Measurements from ENCODE around the gene VAV2. TPM values are rescaled to one million over a fixed set of nuclear protein-coding genes. Genes with fewer than 3 reads are reported as not detected.

Gene VAV2
- total RNA-seq, 1 experiment from 2014 or later, result 24.7 TPM

DNA sequence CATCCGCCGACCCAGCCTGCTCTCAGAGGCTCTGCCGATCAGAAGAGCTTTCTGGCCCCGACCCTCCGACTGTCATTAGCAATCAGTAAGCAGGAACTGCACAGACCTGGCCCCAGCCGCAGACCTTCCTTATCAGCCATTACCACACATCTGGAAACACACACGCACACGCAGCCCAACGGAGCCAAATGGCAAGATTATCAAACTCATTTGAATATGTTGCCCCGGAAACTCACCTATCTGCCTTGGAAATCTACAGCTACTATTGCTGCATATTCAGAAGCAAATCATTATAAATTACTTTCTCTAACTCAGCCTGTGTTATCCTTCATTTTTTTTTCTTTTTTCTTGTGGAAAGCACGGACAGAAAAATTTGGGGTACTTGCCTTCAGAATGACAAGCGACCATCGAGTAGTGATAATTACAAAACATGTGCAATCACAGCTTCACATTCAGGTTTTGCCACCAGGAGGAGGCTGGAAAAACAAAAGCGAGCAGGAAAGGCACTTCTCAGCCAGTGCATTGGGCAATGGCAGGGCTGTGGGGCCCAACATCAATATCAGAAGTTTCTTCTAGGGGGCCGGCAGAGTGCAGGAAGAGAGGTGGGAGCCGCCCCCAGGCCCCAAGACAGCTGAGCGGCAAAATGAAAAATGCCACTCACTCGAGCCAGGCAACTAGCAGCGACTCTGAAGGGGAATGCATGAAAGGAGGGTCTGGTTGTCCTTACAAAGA is 122.3 kb downstream of the VAV2 start:
- no TSS peak for BruUV-seq (replicated peaks)
- H3K4me1 ChIP-seq (ENCODE audit: control insufficient read depth, insufficient read depth, low read length), result peaks cover 17% of the 10 kb centered on the region
- DNase-seq (ENCODE audit: low read depth, low spot score) (no peak), ATAC-seq (no peak)
- CTCF ChIA-PET, result interaction anchor here (0.7 kb wide), 1 partner anchor 182 kb away, joined by 4 read pairs; no protein-coding TSS in a partner anchor
- H3K27ac ChIP-seq (ENCODE audit: low read length), result no peak overlapping the region
- no peaks in the 10 kb centered on the region for H3K36me3 ChIP-seq (ENCODE audit: control insufficient read depth, insufficient read depth, low read length)
- 0 out of 2 replicates have a peak, but pooled peaks cover 2% of the 10 kb centered on the region for H3K9me3 ChIP-seq (ENCODE audit: control insufficient read depth, insufficient read depth, low read depth, low read length)
- intact Hi-C loops (cut with micrococcal nuclease; ENCODE audit: unreplicated experiment) (no loop called here), in situ Hi-C loops (cut with HindIII; ENCODE audit: low pct_unique_long_range_greater_than_20kb, low sequenced_read_pairs) (no loop called here)
- no peak overlapping the region for H3K4me3 ChIP-seq (ENCODE audit: low read depth in 2 of 2, low read length in 2 of 2)
- H3K27me3 ChIP-seq (ENCODE audit: control insufficient read depth, insufficient read depth, low read length), result no peaks in the 10 kb centered on the region
- TF ChIP-seq, protein P1, sequence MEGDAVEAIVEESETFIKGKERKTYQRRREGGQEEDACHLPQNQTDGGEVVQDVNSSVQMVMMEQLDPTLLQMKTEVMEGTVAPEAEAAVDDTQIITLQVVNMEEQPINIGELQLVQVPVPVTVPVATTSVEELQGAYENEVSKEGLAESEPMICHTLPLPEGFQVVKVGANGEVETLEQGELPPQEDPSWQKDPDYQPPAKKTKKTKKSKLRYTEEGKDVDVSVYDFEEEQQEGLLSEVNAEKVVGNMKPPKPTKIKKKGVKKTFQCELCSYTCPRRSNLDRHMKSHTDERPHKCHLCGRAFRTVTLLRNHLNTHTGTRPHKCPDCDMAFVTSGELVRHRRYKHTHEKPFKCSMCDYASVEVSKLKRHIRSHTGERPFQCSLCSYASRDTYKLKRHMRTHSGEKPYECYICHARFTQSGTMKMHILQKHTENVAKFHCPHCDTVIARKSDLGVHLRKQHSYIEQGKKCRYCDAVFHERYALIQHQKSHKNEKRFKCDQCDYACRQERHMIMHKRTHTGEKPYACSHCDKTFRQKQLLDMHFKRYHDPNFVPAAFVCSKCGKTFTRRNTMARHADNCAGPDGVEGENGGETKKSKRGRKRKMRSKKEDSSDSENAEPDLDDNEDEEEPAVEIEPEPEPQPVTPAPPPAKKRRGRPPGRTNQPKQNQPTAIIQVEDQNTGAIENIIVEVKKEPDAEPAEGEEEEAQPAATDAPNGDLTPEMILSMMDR (IDR thresholded peaks at IDR 0.05), result no peak
- TF ChIP-seq SIN3A (IDR thresholded peaks at IDR 0.05; ENCODE audit: borderline replicate concordance, insufficient read depth, low read depth, low read length) (no peak), POLR2AphosphoS5 (IDR thresholded peaks at IDR 0.05; ENCODE audit: low read depth, low read length) (no peak), TCF7L2 (IDR thresholded peaks at IDR 0.05; ENCODE audit: low read depth, low read length) (no peak)
- TF ChIP-seq, protein P2, sequence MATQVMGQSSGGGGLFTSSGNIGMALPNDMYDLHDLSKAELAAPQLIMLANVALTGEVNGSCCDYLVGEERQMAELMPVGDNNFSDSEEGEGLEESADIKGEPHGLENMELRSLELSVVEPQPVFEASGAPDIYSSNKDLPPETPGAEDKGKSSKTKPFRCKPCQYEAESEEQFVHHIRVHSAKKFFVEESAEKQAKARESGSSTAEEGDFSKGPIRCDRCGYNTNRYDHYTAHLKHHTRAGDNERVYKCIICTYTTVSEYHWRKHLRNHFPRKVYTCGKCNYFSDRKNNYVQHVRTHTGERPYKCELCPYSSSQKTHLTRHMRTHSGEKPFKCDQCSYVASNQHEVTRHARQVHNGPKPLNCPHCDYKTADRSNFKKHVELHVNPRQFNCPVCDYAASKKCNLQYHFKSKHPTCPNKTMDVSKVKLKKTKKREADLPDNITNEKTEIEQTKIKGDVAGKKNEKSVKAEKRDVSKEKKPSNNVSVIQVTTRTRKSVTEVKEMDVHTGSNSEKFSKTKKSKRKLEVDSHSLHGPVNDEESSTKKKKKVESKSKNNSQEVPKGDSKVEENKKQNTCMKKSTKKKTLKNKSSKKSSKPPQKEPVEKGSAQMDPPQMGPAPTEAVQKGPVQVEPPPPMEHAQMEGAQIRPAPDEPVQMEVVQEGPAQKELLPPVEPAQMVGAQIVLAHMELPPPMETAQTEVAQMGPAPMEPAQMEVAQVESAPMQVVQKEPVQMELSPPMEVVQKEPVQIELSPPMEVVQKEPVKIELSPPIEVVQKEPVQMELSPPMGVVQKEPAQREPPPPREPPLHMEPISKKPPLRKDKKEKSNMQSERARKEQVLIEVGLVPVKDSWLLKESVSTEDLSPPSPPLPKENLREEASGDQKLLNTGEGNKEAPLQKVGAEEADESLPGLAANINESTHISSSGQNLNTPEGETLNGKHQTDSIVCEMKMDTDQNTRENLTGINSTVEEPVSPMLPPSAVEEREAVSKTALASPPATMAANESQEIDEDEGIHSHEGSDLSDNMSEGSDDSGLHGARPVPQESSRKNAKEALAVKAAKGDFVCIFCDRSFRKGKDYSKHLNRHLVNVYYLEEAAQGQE (IDR thresholded peaks at IDR 0.05; ENCODE audit: insufficient read depth in 1 of 2, low read depth in 2 of 2, low read length in 1 of 2), result no peak
- POLR2A ChIA-PET, result no interaction called here

DNA sequence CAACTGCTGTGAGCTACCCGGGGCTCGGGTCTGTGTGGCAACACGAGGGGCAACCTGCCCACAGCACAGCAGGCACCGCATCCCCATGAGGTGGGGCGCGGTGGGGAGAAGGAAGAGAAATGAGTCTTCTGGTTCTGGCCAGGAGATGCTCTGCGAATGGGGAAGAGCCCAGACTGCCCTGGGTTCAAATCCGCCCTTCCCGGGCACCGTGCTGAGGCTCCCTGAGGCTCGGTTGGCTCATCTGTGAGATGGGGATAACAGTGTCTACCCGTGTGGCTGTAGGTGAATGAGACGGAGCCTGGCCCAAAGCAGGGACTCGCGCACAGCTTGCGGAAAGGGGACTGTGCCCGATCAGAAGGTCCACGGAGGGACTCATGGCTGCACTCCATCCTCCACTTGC is 123.9 kb downstream of the VAV2 start:
- Histone ChIP-seq H3K9me3 (ENCODE audit: control insufficient read depth, insufficient read depth, low read depth, low read length) (0 out of 2 replicates have a peak, but pooled peaks cover 2% of the 10 kb centered on the region), H3K27me3 (ENCODE audit: control insufficient read depth, insufficient read depth, low read length) (no peaks in the 10 kb centered on the region), H3K36me3 (ENCODE audit: control insufficient read depth, insufficient read depth, low read length) (no peaks in the 10 kb centered on the region), H3K4me3 (ENCODE audit: low read depth in 2 of 2, low read length in 2 of 2) (no peak overlapping the region), H3K4me1 (ENCODE audit: control insufficient read depth, insufficient read depth, low read length) (peaks cover 1% of the 10 kb centered on the region; the same call in 1 of the 2 replicates), H3K27ac (ENCODE audit: low read length) (no peak overlapping the region)
- ATAC-seq (no peak), DNase-seq (ENCODE audit: low read depth, low spot score) (no peak)
- CTCF ChIA-PET, result no interaction called here
- POLR2A ChIA-PET, result no interaction called here
- no TSS peak for BruUV-seq (replicated peaks)
- in situ Hi-C loops (cut with HindIII; ENCODE audit: low pct_unique_long_range_greater_than_20kb, low sequenced_read_pairs), result no loop called here
- intact Hi-C loops (cut with micrococcal nuclease; ENCODE audit: unreplicated experiment), result no loop called here
- no peak for TF ChIP-seq SIN3A (IDR thresholded peaks at IDR 0.05; ENCODE audit: borderline replicate concordance, insufficient read depth, low read depth, low read length)

DNA sequence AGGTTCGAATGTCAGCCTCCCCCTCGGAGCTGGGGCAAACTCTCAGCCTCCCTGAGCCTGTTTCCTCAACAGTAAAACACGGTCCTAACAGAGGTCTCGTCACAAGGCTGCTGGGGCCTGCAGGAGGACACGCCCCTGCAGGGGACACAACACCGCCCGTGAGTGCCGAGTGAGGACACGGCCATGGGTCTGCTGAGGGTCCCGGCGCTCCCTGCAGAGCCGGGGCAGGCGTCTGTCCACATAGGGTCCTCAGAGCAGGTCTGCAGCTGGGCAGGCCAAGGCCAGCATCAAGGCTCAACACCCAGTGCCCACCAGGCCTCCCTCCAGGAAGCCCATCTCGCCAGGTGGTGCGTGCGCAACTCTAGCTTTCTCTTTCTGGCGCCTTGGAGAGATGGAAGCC is 125.2 kb downstream of the VAV2 start:
- ChIA-PET CTCF (no interaction called here), POLR2A (no interaction called here)
- no peak overlapping the region for H3K4me3 ChIP-seq (ENCODE audit: low read depth in 2 of 2, low read length in 2 of 2)
- no TSS peak for BruUV-seq (replicated peaks)
- in situ Hi-C loops (cut with HindIII; ENCODE audit: low pct_unique_long_range_greater_than_20kb, low sequenced_read_pairs), result no loop called here
- intact Hi-C loops (cut with micrococcal nuclease; ENCODE audit: unreplicated experiment), result no loop called here
- no peak overlapping the region for H3K27ac ChIP-seq (ENCODE audit: low read length)
- no peak for DNase-seq (ENCODE audit: low read depth, low spot score)
- TF ChIP-seq POLR2AphosphoS5 (IDR thresholded peaks at IDR 0.05; ENCODE audit: low read depth, low read length) (no peak), TCF7L2 (IDR thresholded peaks at IDR 0.05; ENCODE audit: low read depth, low read length) (no peak), SIN3A (IDR thresholded peaks at IDR 0.05; ENCODE audit: borderline replicate concordance, insufficient read depth, low read depth, low read length) (no peak)
- TF ChIP-seq, protein P1 (IDR thresholded peaks at IDR 0.05), result no peak
- TF ChIP-seq, protein P2 (IDR thresholded peaks at IDR 0.05; ENCODE audit: insufficient read depth in 1 of 2, low read depth in 2 of 2, low read length in 1 of 2), result no peak
- H3K9me3 ChIP-seq (ENCODE audit: control insufficient read depth, insufficient read depth, low read depth, low read length), result 0 out of 2 replicates have a peak, but pooled peaks cover 2% of the 10 kb centered on the region
- H3K4me1 ChIP-seq (ENCODE audit: control insufficient read depth, insufficient read depth, low read length), result no peaks in the 10 kb centered on the region
- H3K27me3 ChIP-seq (ENCODE audit: control insufficient read depth, insufficient read depth, low read length), result no peaks in the 10 kb centered on the region
- no peaks in the 10 kb centered on the region for H3K36me3 ChIP-seq (ENCODE audit: control insufficient read depth, insufficient read depth, low read length)
- no peak for ATAC-seq
